Muscle layer of duodenum (tissue), 2 donors: Measurements from ENCODE around the gene LRFN4.

Source experiments
- H3K27ac ChIP-seq: one replicate; pipeline ENCODE4 v1.7.0; 2013; ENCODE audit warnings: mild to moderate bottlenecking, low read length
- H3K27me3 ChIP-seq: one replicate; pipeline ENCODE4 v1.7.0; 2013; ENCODE audit warnings: low read depth, mild to moderate bottlenecking, control low read depth, low read length
- H3K36me3 ChIP-seq, 2 donors: one replicate each; pipeline ENCODE4 v1.7.0; 2013; ENCODE audit warnings: low read length in 2 of 2, control low read depth in 1 of 2, mild to moderate bottlenecking in 1 of 2; ENCODE audit not compliant: insufficient read depth in 2 of 2, control insufficient read depth in 1 of 2
- H3K4me1 ChIP-seq, 2 donors: one replicate each; pipeline ENCODE4 v1.7.0; 2013; ENCODE audit warnings: low read length in 2 of 2, mild to moderate bottlenecking in 2 of 2, control low read depth in 1 of 2, moderate library complexity in 1 of 2; ENCODE audit not compliant: insufficient read depth in 2 of 2, control insufficient read depth in 1 of 2
- H3K4me3 ChIP-seq, 2 donors: one replicate each; pipeline ENCODE4 v1.7.0; 2013; ENCODE audit warnings: low read length in 2 of 2, low read depth in 1 of 2, mild to moderate bottlenecking in 1 of 2
- H3K9me3 ChIP-seq, 2 donors: one replicate each; pipeline ENCODE4 v1.7.0; 2013; ENCODE audit warnings: low read length in 2 of 2, control low read depth in 1 of 2, mild to moderate bottlenecking in 1 of 2; ENCODE audit not compliant: control insufficient read depth in 1 of 2
- donor health status: healthy.

LRFN4 gene

GRCh38 chr11:66868082-66868725 is 11.3 kb downstream of the LRFN4 start:
- Histone ChIP-seq H3K36me3 (peaks cover 0 to 16% of the 10 kb centered on the region in 2 donors), H3K9me3 (no peaks in the 10 kb centered on the region), H3K4me3 (no peak overlapping the region), H3K4me1 (no peaks in the 10 kb centered on the region), H3K27me3 (no peaks in the 10 kb centered on the region), H3K27ac (no peak overlapping the region)

GRCh38 chr11:66868726-66869566 is 12.1 kb downstream of the LRFN4 start:
- H3K4me3 ChIP-seq, result no peak overlapping the region
- H3K4me1 ChIP-seq, result no peaks in the 10 kb centered on the region
- H3K27ac ChIP-seq, result no peak overlapping the region
- no peaks in the 10 kb centered on the region for H3K9me3 ChIP-seq
- H3K36me3 ChIP-seq, result peaks cover 0 to 16% of the 10 kb centered on the region in 2 donors
- no peaks in the 10 kb centered on the region for H3K27me3 ChIP-seq

- H3K4me1 ChIP-seq, result no peaks in the 10 kb centered on the region
- no peaks in the 10 kb centered on the region for H3K9me3 ChIP-seq
- no peak overlapping the region for H3K4me3 ChIP-seq
- H3K27me3 ChIP-seq, result no peaks in the 10 kb centered on the region
- H3K36me3 ChIP-seq, result peaks cover 0 to 16% of the 10 kb centered on the region in 2 donors
- H3K27ac ChIP-seq, result no peak overlapping the region
Measured at GRCh38 chr11:66869567-66869870, 12.7 kb downstream of the LRFN4 start.

GRCh38 chr11:66870131-66870530 is 13.3 kb downstream of the LRFN4 start:
- no peaks in the 10 kb centered on the region for H3K27me3 ChIP-seq
- H3K9me3 ChIP-seq, result no peaks in the 10 kb centered on the region
- no peaks in the 10 kb centered on the region for H3K4me1 ChIP-seq
- no peak overlapping the region for H3K27ac ChIP-seq
- H3K36me3 ChIP-seq, result peaks cover 0 to 16% of the 10 kb centered on the region in 2 donors
- no peak overlapping the region for H3K4me3 ChIP-seq

GRCh38 chr11:66870616-66871520 is 14.0 kb downstream of the LRFN4 start:
- Histone ChIP-seq H3K4me3 (no peak overlapping the region), H3K27ac (no peak overlapping the region), H3K27me3 (no peaks in the 10 kb centered on the region), H3K4me1 (no peaks in the 10 kb centered on the region), H3K9me3 (no peaks in the 10 kb centered on the region), H3K36me3 (peaks cover 0 to 16% of the 10 kb centered on the region in 2 donors)

- H3K4me1 ChIP-seq, result no peaks in the 10 kb centered on the region
- H3K27me3 ChIP-seq, result no peaks in the 10 kb centered on the region
- no peaks in the 10 kb centered on the region for H3K9me3 ChIP-seq
- H3K4me3 ChIP-seq, result no peak overlapping the region
- peaks cover 0 to 16% of the 10 kb centered on the region in 2 donors for H3K36me3 ChIP-seq
- H3K27ac ChIP-seq, result no peak overlapping the region
Measured at GRCh38 chr11:66871521-66871901, 14.6 kb downstream of the LRFN4 start.

GRCh38 chr11:66874232-66874631 is 17.4 kb downstream of the LRFN4 start:
- no peaks in the 10 kb centered on the region for H3K27me3 ChIP-seq
- H3K27ac ChIP-seq, result no peak overlapping the region
- no peak overlapping the region for H3K4me3 ChIP-seq
- no peaks in the 10 kb centered on the region for H3K9me3 ChIP-seq
- H3K4me1 ChIP-seq, result peaks cover 0 to 6% of the 10 kb centered on the region in 2 donors
- H3K36me3 ChIP-seq, result peaks cover 0 to 16% of the 10 kb centered on the region in 2 donors

- Histone ChIP-seq H3K9me3 (no peaks in the 10 kb centered on the region), H3K4me3 (no peak overlapping the region), H3K36me3 (peaks cover 0 to 7% of the 10 kb centered on the region in 2 donors), H3K27ac (no peak overlapping the region), H3K4me1 (peaks cover 0 to 6% of the 10 kb centered on the region in 2 donors), H3K27me3 (no peaks in the 10 kb centered on the region)
Measured at GRCh38 chr11:66875378-66875777, 18.5 kb downstream of the LRFN4 start.

GRCh38 chr11:66877588-66878385 is 20.9 kb downstream of the LRFN4 start:
- Histone ChIP-seq H3K36me3 (no peaks in the 10 kb centered on the region), H3K27ac (no peak overlapping the region), H3K4me3 (no peak overlapping the region), H3K27me3 (no peaks in the 10 kb centered on the region), H3K4me1 (peaks cover 0 to 15% of the 10 kb centered on the region in 2 donors), H3K9me3 (no peaks in the 10 kb centered on the region)

GRCh38 chr11:66878474-66878873 is 21.6 kb downstream of the LRFN4 start:
- Histone ChIP-seq H3K36me3 (no peaks in the 10 kb centered on the region), H3K9me3 (no peaks in the 10 kb centered on the region), H3K27me3 (no peaks in the 10 kb centered on the region), H3K4me3 (no peak overlapping the region), H3K4me1 (peaks cover 0 to 20% of the 10 kb centered on the region in 2 donors), H3K27ac (no peak overlapping the region)
